Esophagus squamous epithelium (tissue), 4 donors: ENCODE measurements around the gene OR5L2.

Experiments used
- CTCF ChIP-seq, 6 experiments: fragments of 450-650 bp in 4 of 6; fragments of 200-600 bp in 2 of 6; sonication (generic) in 2 of 6; IDR thresholded peaks; one replicate each; pipeline ENCODE4 v1.5.1; 2016 to 2019; ENCODE audit warnings: antibody characterized with exemption in 6 of 6, mild to moderate bottlenecking in 4 of 6, moderate library complexity in 4 of 6
- POLR2A ChIP-seq, 4 donors: fragments of 450-650 bp; IDR thresholded peaks; one replicate each; pipeline ENCODE4 v1.6.1; 2017; ENCODE audit warnings: antibody characterized with exemption in 4 of 4, mild to moderate bottlenecking in 4 of 4, moderate library complexity in 3 of 4

DNA sequence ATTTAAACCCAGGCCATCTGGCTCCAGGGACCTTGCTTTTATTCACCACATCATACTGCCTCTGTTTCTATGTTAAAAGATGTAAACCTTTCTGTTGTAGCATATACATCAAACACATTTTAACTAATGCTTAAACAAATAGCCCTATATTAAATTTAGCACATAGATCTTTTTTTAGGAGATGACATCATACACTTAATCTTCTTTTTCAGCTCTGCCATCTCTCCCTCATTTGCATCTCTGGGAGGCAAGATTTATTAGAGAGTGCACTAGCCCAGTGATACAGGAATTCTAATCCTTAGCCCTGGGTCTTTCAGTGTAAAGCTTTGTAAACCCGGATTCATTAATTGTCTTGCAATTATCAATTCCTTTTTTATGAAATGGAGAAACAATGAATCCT lies 25.1 kb downstream of the OR5L2 start:
- TF ChIP-seq CTCF (IDR thresholded peaks at IDR 0.05) (no peak), POLR2A (IDR thresholded peaks at IDR 0.05) (no peak)
